GM21367 (cell line): Measurements from ENCODE around the gene NDUFS3.

ENCODE experiments used
- ATAC-seq: cut with Tn5 transposase; IDR thresholded peaks from one replicate; pipeline ENCODE4 v1.9.1; 2021; ENCODE audit not compliant: unreplicated experiment

NDUFS3 gene

GRCh38 chr11:47631473-47631872 lies 52.6 kb downstream of the NDUFS3 start:
- no peak for ATAC-seq
